DMS79 (cell line): Measurements from ENCODE around the gene PDIA3.
"Not testable (repeated sequence)": the region's sequence is repeated elsewhere in the genome, so short reads cannot be mapped to it uniquely, and the experiment has no call there.

ENCODE experiments used
- DNase-seq: peaks from one replicate; lab custom pipeline; 2025; lab: John Stamatoyannopoulos, UW

PDIA3 gene

DNA sequence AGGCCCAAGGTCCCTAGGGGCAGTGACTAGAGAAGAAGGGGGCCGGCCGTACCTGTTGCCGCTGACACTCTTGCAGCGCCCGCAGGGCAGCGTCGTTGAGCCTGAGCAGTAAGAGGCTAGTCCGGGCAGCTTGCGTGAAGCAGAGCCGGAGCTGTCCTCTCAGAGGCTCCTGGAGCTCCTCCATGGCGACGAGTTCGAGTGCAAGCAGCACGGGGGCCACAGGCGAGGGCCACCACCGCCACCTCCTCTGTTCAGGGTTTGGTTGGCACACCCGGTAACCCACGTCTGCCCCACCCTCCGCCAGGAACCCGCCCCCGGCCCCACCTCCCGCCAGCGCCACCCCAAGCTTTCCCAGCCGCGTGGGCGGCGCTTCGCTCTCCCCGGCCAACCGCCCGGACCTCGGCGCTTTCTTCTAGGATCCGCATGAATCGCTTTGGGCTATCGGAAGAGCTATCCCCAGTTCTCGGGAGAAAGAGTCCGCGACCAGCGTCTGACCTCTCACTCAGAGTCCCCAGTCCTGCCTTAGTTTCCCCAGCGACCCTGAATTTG lies 30.6 kb downstream of the PDIA3 start, which contains the start of gene ELL3:
Gene ELL3 (minus strand): TSS at position 249 of the 549 bp plus-strand sequence. CDS start 65 bp downstream, at position 184.
- DNase-seq: peak; percentile 33

DNA sequence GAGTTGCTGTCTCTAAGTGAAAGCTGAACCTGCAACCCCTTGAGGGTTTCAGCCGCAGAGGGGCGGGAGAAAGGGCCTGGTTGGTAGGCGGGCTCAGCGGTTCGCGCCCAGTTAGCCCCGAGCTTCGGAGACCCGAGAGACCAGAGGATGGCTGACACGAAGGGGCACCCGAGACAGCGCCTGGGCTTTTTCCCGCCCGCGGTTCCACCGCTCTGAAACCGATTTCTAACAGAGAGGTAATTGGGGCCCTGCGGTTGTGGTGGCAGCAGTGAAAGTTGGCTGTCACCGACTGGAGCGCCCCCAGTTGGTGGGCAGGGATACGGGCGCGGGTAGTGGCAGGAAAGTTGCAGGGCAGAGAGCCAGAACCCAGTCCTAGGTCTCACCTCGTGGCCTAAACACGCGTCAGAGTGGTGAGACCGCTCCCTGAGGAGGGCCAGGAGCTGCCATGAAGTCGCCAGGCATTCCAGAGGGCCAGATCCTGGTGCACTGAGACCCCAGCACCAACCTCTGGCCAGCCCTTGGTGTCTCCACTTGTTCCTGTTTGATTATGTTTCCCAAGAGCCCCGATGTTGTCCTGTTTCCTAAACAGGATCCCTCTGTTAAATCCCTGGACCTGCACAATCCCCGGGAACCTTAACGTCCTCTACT lies 31.2 kb downstream of the PDIA3 start:
- peak; percentile 58 for DNase-seq

DNA sequence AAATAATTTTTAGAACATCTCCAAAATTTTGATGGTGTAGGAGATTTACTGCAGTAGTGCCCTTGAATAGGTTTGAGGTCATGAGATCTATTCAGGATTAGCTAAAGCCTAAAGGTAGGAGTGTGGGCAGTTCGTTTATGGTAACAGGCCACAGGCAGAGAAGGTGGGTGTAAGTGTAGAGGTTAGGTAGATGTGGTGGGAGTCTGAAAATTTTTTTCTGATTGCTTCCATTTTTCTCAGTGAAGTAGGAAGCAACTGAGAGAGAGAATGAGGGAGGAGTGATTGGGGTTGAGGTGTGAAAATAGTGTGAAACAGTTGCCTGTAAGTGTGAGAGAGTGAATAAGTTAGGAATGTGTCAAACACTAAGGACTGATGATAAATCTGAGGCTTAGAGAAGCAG lies 32.8 kb downstream of the PDIA3 start:
- DNase-seq: no peak

DNA sequence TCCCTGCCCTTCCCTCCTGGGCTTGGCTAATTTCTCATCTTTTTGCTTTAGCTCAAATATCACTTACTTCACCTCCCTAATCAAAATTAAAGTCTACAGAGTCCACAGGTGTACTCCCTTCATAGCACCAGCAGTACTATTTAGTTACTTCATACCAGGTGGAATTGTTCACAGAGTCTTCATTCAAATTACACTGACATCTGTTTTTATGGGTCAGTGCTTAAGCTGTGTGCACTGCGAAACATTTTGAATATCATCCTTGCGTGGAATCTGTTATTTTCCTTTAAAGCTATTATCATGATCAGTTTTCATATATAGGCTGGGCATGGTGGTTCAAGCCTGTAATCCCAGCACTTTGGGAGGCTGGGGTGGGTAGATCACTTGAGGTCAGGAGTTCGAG lies 43.2 kb downstream of the PDIA3 start:
- DNase-seq: no peak

DNA sequence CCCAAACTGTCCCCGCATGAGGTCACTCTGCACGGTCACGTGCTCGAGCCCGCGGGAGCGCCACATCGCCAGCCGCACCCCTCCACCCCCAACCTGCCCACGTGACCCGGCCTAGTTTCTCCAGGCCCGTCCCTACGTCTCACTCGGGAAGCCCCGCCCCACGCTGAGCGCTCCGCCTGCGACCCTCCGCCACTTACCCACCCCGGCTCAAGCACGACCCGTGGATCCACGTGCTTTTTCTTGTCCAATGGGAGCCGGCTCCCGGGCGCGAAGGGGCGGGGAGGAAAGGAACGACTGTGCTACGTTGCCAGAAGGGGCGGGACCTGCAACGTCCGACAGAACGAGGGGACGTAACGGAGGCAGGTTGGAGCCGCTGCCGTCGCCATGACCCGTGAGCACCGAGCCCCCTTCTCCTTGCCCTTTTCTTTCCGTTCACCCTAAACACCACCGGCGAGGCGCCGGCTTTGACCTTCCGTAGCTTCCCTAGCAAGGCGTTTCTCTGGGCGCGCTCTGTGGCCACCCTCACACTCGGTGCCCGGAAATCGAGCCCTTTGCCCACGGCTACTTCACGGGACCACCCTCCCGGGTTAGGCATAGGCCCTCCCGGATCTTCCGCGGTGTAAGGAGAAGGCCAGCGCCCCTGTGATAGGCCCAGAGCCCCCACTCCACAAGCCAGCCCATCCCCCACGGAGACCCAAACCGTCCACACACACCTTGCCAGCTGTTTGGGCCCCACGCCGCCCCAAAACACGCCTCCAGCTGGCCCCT lies 45.9 kb downstream of the PDIA3 start, which contains the start of gene SERF2:
Gene SERF2 (plus strand): TSS at position 328 of the 768 bp plus-strand sequence. CDS start 57 bp downstream, at position 385.
- peak; percentile 93 for DNase-seq

DNA sequence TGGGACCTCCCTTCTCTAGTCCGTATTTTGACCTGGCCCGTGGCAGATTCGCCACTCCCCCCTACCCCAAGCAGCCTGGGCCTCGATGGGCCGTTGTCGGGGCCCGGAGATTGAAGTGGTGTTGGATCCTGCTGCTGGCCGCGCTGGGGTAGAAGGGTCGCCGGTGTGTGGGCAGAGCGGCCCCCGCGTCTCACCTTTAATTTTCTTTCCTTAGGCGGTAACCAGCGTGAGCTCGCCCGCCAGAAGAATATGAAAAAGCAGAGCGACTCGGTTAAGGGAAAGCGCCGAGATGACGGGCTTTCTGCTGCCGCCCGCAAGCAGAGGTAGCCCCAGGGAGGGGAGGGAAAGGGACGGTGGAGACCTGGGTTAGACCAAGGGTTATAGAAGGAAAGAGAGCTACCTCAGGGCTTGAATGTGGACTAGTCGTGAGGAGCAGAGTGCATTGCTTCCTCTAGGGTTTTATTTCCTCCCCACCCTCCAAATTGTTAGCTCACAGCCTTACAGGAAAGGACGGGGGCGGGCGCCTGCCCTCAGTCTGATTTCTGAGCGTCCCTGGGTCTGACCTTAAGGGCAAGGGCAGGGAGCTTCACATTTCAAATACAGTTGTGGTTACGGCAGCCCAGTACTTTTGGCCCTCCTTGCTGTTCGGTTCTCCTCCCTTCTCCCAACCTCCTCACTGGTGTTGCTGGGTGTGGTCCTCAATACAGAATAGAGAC lies 46.7 kb downstream of the PDIA3 start:
- DNase-seq: no peak

DNA sequence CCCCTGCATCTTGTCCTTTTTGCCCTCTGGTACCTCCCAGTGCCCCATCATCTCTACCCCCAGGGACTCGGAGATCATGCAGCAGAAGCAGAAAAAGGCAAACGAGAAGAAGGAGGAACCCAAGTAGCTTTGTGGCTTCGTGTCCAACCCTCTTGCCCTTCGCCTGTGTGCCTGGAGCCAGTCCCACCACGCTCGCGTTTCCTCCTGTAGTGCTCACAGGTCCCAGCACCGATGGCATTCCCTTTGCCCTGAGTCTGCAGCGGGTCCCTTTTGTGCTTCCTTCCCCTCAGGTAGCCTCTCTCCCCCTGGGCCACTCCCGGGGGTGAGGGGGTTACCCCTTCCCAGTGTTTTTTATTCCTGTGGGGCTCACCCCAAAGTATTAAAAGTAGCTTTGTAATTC lies 47.4 kb downstream of the PDIA3 start:
- DNase-seq: no peak

DNA sequence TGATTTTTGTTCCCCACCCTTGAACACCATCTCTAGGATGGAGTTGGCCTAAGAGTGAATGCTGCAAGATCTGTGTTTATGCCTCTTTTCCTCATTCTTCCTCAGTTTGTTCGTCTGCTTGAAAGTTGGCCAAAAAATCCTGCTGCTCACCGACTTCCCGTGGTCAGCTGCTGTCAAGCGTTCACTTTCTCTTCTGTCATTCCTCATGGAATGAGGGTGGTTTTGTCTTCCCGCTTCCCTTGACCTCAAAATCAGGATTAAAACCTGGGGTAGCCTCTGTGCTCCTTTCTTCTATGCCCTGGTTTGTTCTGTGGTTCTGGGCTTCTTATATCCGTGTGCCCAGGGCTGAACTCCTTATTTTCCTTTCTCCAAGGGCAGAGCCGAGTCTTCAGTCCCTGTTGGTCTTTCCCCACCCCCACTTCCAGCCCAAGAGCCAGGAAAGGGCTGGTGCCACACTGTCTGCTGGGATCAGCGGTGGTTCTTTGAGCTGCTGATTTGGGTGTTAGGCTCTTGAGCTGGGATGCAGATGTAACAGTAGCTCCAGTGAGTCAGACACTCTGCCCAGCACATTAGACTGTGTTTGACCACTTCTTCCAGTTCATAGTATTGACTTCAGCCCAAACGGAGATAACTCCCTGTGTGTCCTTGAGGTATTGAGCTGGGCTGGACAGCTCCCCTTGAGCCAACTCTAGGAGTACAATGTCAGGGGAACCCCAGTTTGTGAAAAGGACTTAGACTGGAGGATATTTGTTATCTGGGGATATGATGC lies 48.2 kb downstream of the PDIA3 start:
- DNase-seq: no peak

DNA sequence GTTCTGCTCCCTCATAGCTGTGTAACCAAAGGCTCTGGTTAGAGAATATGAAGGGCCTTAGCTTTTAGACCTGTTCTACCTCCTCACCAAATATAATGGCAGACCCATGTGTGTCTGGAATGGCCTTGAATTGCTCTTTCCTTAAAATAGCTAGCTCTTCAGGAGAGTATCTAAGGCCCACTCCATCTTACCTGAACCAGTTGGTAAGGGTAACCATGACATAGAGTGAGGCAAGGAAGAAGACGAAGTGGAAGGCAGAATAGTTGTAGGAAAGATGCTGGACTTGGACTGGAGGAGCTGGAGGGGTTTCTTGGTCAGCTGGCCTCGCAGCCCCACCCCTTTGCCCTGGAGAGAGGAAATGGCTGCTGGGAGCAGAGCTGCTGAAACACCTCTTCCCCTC lies 49.0 kb downstream of the PDIA3 start:
- no peak for DNase-seq

DNA sequence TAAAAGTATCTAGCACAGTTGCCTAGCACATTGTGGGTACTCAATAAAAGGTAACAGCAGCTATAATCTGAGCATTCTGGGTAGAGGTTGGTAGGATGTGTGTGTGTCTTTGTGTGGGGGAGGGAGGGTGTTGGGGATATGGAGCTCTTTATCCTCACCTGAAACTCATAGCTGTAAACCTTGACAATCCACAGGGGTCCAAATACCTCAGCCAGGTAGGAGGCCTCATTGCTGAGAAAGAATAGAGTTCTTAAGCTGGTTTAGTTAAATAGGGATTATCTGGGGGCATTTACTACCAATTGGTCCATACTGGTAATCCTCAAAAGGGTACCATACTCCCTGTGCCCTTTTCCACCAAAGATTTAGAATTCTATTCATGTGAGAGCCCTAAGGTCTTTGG lies 49.8 kb downstream of the PDIA3 start:
- DNase-seq: no peak

DNA sequence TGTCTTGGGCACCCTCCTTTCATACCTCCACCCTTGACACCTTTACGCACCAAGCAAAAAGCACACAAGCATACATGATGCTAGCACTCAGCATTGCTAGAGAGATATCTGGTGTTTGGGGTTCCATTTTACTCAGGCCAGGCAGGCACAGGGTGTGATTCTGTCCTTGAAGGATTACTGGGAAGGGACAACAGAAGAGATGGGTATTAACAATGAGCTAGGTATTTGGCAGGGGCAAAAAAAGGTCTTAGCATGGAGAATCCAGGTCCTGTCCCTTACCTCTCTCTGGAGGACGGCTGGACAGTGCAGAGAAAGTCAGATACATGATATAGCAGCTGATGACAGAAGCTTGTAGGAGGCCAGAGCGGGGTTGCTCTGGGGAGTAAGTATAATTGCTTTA lies 50.3 kb downstream of the PDIA3 start:
- DNase-seq: no peak

DNA sequence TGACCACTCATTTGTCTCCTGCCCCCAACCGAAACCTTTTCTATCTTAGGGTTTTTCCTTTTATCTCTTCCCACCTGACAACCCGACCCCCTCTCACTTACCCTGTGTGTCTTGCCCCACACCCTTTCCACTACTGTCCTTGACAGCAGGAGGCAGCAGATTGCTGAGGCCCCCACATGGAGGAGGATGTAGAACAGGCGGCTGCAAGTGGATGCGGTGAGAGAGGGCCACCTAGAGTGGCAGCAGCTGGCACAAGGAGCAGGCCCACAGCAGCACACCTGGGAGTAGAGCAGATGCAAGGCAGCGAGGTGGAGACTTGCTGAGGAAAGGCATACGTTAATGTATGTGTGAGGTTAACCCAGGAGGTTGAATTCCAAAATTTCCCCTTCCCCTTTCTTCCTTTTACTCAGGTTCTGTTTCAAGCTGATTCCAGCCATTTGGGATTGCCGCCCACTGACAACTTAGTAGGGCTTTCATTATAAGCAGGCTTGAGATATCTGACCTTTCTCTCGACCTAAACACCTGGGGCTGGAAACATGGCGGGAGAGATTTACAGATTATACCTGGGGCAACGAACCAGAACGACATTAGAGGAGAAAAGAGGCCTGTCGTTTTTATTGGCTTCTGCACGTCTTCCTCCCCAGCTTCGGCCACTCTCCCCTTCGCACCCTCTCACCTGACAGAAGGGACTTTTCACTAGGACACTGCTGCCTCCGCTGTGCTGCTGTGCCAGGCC lies 53.1 kb downstream of the PDIA3 start:
- no peak for DNase-seq

DNA sequence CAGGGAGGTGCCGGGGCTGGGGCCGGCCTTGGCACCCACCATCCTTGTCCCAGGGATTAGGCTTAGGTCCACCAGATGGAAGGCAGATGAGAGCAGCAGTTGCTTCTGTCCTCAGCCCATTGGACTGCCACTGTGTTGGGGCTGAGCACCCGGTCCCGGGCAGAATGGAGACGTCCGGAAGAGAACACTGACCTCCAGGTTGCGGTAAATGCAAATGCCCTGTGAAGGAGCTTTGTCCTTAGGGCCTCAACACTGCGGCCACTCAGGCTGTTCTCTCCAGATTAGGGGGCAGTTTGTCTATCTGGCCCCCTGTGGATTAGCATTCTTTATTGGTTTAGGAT lies 53.7 kb downstream of the PDIA3 start, which contains the start of gene SERINC4:
Gene SERINC4 (minus strand): TSS at position 276 of the 341 bp plus-strand sequence. CDS start 234 bp downstream, at position 42.
- no peak for DNase-seq

DNA sequence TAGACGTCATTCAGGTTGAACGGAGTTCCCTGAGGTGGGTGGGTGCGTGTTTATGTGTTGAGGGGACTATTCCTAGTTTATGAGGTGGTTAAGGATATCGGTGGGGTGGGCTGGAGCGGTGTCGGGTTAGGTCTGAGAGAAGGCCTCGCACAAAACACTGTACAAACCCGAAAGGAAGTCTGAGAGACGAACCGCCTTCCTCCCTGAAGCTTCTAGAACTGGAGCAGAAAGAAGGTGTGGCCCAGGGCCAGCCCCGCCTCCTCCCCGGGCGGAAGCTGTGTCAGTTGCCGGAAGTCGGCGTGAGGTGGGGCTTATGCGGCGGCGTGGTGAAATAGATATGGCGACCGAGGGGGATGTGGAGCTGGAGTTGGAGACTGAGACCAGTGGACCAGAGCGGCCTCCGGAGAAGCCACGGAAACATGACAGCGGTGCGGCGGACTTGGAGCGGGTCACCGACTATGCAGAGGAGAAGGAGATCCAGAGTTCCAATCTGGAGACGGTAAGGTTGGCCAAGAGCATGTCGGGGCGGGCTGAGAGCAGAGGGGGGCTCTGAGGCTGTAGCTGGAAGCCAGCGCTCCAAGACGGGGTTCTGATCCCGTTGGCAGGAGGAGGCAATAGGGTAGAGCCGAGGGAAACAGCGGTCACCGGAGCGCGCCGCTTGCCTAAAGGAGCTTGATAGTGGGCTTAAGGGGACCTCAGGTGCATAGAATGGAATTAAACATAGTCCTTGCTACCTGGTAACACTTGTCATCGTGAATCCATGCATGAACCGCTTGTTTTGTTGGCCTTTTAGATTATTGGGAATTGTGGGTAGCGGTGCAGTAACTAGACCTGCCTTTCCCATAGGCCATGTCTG lies 54.3 kb downstream of the PDIA3 start, which contains the start of gene HYPK:
Gene HYPK (plus strand): TSS at position 314 of the 856 bp plus-strand sequence. CDS start 24 bp downstream, at position 338.
- peak; percentile 23 for DNase-seq

DNA sequence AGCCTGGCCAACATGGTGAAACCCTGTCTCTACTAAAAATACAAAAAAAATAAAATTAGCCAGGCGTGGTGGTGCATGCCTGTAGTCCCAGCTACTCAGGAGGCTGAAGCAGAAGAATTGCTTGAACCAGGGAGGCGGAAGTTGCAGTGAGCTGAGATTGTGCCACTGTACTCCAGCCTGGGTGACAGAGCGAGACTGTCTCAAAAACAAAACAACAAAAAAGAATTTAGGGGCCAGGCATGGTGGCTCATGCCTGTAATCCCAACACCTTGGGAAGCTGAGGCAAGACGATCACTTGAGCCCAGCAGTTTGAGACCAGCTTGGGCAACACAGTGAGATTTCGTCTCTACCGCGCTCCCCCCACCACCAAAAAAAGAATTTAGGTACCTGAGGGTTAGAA lies 56.4 kb downstream of the PDIA3 start:
- DNase-seq: not testable (repeated sequence)

DNA sequence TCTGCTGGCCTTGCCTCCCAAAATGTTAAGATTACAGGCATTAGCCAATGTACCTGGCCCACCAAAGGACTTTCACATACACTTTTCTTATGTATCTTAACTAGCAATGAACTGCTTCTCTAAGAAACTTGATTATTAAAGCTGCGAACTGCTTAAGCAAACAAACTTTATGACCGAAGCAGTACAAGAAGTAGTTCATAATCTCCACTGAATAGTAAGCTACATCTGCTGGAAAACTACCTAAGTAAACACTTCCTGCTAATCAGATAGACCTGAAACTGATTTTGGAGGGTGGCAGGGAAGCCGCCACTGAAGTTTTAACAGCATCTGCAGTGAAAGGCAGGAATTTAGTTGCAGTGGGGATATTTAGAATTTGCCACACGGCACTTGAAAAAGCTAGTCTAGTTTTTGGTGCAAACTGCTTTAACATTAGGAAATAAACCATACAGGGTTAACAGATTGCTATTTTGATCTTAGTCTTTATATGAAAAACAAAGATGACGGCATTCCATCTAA lies 62.3 kb downstream of the PDIA3 start:
- no peak for DNase-seq

DNA sequence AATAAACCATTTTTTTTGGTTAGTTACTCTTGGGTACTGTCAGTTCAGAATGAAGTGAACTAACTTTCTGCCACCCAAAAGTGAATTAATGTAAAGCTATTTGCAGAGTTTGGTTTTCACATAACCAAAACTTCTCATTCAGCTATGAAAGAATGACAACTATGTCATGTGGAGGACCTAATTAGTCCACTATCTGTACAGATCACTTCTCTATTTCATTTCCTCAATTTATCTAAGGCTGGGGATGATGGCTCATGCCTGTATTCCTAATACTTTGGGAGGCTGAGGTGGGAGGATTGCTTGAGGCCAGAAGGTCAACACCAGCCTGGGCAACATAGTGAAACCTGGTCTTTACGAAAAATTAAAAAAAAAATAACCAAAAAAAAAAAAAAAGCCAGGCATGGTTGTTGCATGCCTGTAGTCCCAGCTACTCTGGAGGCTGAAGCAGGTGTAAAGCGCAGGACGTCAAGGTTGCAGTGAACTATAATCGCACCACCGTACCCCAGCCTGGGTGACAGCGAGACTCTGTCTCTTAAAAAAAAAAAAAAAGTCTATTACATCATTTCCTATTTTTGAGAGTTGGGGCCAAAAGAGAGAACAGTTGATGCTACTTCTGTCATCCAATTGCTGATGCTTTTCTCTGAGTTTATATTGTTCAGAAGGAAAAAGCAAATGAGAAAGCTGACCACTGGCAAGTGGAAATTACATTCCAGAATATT lies 62.9 kb downstream of the PDIA3 start:
- DNase-seq: no peak

DNA sequence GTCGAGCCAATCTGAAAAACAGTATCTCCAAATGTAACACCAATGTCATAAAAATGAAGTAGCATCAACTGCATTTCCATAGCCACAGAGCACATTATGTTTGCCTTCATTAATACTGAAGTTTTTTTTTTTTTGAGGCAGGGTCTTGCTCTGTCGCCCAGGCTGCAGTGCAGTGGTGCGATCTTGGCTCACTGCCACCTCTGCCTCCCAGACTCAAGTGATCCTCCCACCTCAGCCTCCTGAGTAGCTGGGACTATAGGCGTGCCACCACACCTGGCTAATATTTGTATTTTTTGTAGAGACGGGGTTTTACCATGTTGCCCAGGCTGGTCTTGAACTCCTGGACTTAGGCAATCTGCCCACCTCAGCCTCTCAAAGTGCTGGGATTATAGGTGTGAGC lies 68.8 kb downstream of the PDIA3 start:
- DNase-seq: not testable (repeated sequence)

DNA sequence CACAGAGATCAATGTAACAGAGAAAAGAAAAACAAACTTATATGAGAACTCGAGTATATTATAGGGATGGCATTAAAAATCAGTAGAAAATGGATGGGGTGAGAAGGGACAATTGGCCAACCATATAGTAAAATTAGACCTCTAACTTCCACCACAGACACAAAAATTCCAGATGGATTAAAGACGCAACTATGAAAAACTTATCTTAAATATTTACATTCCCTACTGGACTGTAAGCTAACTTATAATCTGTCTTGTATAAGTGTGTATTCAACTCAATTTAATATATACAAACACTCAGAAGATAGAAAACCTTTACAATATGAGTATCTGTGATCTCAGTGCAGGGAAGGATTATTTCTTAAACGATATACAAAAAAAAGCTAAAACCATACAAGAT lies 75.3 kb downstream of the PDIA3 start:
- no peak for DNase-seq
